Hematopoietic multipotent progenitor cell treated with erythropoietin and hydrocortisone succinate and interleukin-3 and kit ligand, for 15 days (in vitro differentiated cells): ENCODE results near the gene OR2S2.
A peak's percentile ranks its signal among the peaks of the same experiment; 100 is the strongest.
"Not testable (repeated sequence)": the region's sequence is repeated elsewhere in the genome, so short reads cannot be mapped to it uniquely, and the experiment has no call there.

Experiments
- DNase-seq: peaks from one replicate; pipeline ENCODE4 v3.0.0-alpha.2; 2015; ENCODE audit warnings: low spot score

The OR2S2 gene

GRCh38 chr9:35962126-35962906, 4.4 kb upstream of the OR2S2 start:
- no peak for DNase-seq

- DNase-seq: no peak
Observed at GRCh38 chr9:35960039-35960655, 2.2 kb upstream of the OR2S2 start.

GRCh38 chr9:35956651-35957050, 1.3 kb downstream of the OR2S2 start:
- no peak for DNase-seq

- peak; percentile 56 for DNase-seq
Observed at GRCh38 chr9:35954942-35955546, 2.9 kb downstream of the OR2S2 start.

GRCh38 chr9:35952526-35953191, 5.3 kb downstream of the OR2S2 start:
- no peak for DNase-seq

- DNase-seq: no peak
Observed at GRCh38 chr9:35951736-35952135, 6.2 kb downstream of the OR2S2 start.

GRCh38 chr9:35948901-35949318, 9.0 kb downstream of the OR2S2 start:
- no peak for DNase-seq

GRCh38 chr9:35948451-35948850, 9.5 kb downstream of the OR2S2 start:
- DNase-seq: no peak

GRCh38 chr9:35945341-35946018, 12.5 kb downstream of the OR2S2 start:
- DNase-seq: peak; percentile 40

GRCh38 chr9:35944841-35945240, 13.1 kb downstream of the OR2S2 start:
- no peak for DNase-seq

GRCh38 chr9:35944173-35944572, 13.8 kb downstream of the OR2S2 start:
- no peak for DNase-seq

GRCh38 chr9:35942286-35942685, 15.7 kb downstream of the OR2S2 start:
- DNase-seq: no peak

- no peak for DNase-seq
Observed at GRCh38 chr9:35940458-35941407, 17.2 kb downstream of the OR2S2 start.

GRCh38 chr9:35939679-35940250, 18.2 kb downstream of the OR2S2 start:
- DNase-seq: no peak

GRCh38 chr9:35938474-35939356, 19.2 kb downstream of the OR2S2 start:
- DNase-seq: no peak

GRCh38 chr9:35937227-35937626, 20.7 kb downstream of the OR2S2 start:
- DNase-seq: no peak

- DNase-seq: no peak
Observed at GRCh38 chr9:35935755-35936509, 22.0 kb downstream of the OR2S2 start.

GRCh38 chr9:35935261-35935660, 22.7 kb downstream of the OR2S2 start:
- DNase-seq: no peak

GRCh38 chr9:35934069-35934468, 23.9 kb downstream of the OR2S2 start:
- DNase-seq: not testable (repeated sequence)
